ENCODE measurements around the gene SYT1.
"Not testable (repeated sequence)": the region's sequence is repeated elsewhere in the genome, so short reads cannot be mapped to it uniquely, and the experiment has no call there.

Gene SYT1

DNA sequence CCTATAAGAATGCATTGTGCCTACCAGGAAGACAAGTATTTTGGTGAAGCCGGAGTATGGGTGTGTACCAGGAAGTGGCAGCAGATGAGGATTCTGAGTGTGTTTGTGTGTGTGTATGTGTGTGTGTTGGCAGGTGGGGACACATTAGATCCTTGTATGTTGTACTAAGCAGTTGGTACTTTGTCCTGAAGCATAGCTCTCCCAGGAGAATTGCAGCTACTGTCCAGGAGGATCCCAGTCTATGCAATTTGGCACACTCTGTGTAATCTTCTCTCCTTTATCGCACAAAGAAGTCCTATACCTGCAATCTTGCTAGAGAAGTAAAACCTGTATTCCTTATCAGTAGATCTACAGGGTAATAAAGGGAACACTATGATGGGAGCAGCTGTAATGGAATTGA lies 549.7 kb downstream of the SYT1 start:
- H3K27ac ChIP-seq = no peak overlapping the region
- H3K9me3 ChIP-seq (replicated peaks in 1 of 11) = no peaks in the 10 kb centered on the region
- H4K20me1 ChIP-seq = no peaks in the 10 kb centered on the region
- H3K4me1 ChIP-seq = 0 out of 20 replicates have a peak, but pooled peaks cover 0 to 4% (median 0%) of the 10 kb centered on the region in 10 experiments
- H3K4me2 ChIP-seq = no peak overlapping the region
- H3K36me3 ChIP-seq = peaks cover 0 to 16% (median 0%) of the 10 kb centered on the region in 11 experiments; a peak in 6 of 22 replicates
- no peak overlapping the region for H3K4me3 ChIP-seq
- H3K9ac ChIP-seq = no peak overlapping the region
- no peaks in the 10 kb centered on the region for H3K27me3 ChIP-seq
- TF ChIP-seq Cebpa-rat (IDR thresholded peaks at IDR 0.05) = no peak

DNA sequence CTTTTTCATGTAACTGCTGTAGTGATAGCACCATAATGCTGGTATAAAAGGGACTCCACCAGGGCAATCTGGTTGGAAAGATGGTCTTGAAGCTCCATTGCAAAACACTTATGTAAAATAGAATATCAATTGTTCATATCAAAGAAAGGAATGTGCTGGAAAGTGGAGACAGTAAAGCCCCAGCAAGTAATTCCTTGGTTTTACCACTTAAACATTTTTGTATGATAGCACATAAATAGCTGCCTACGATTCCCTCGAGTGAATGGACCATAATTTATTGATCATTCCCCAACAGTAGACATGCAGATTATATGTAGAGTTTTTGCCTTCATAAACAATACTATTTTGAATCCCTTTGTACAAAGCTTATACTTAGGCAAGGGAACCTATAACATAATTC lies 550.7 kb downstream of the SYT1 start:
- Histone ChIP-seq H3K36me3 (peaks cover 0 to 16% (median 0%) of the 10 kb centered on the region in 11 experiments; a peak in 6 of 22 replicates), H3K9me3 (replicated peaks in 1 of 11) (no peaks in the 10 kb centered on the region), H4K20me1 (no peaks in the 10 kb centered on the region), H3K27ac (no peak overlapping the region), H3K4me1 (0 out of 20 replicates have a peak, but pooled peaks cover 0 to 4% (median 0%) of the 10 kb centered on the region in 10 experiments), H3K4me3 (no peak overlapping the region), H3K9ac (no peak overlapping the region), H3K27me3 (no peaks in the 10 kb centered on the region), H3K4me2 (no peak overlapping the region)
- TF ChIP-seq Cebpa-rat (IDR thresholded peaks at IDR 0.05) = no peak

DNA sequence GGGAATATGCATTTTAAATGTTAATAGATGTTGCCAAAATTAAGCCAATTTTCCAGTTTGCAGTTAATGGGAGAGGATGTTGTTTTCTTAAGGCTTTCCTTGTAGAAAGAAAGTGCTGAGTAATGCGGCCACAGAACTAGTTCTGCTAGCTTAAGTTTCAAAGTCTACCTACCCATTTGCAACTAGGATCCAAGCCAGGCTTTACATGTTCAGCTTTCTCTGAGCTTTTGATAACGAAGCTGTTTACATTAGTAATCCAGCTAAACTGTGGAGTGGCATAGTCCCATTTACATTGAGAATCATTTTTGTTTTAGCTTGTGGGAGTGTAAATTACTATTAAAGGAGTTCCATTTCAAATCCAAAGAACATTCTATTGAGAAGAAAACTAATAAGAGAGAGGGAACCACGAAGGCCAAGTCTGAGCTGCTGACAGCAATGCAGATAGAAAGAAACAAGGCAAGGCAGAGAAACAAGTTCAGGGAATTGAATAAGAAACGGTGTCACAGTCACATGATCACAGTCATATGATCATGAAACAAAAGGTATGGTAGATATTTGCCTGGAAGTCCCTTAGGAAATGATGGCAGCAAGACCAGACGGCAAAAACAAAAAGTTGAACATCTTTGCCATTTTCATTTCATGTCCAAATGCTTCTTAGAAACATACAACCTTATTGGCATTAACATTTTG lies 551.3 kb downstream of the SYT1 start:
- Histone ChIP-seq H3K4me1 (0 out of 20 replicates have a peak, but pooled peaks cover 0 to 4% (median 0%) of the 10 kb centered on the region in 10 experiments), H3K4me2 (no peak overlapping the region), H3K27ac (no peak overlapping the region)

DNA sequence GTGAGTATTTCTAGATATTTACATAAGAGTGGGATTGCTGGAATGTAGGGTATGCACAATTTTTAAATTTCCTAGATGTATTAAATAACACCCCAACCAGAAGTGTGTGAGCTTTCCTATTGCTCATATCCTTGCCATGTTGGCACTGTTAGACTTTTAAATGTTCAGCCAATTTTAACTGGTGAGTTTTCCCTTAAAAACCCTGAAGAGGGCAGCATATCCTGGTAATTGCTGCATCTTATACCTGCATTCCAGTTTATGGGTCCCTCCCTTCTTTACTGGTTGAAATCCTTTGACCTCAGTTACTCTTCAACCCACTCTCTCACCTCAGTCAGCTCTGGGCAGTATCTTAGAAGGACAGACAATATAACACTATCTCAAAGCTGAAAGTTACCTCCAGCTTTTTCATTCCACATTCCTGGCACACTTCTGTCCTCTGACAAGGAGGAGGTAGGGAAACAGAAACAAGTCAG lies 555.6 kb downstream of the SYT1 start:
- Histone ChIP-seq H3K9ac (no peak overlapping the region), H3K36me3 (peaks cover 0 to 12% (median 0%) of the 10 kb centered on the region in 11 experiments; a peak in 2 of 22 replicates), H3K9me3 (replicated peaks in 1 of 11) (no peaks in the 10 kb centered on the region), H3K27ac (no peak overlapping the region), H4K20me1 (no peaks in the 10 kb centered on the region), H3K4me1 (no peaks in the 10 kb centered on the region), H3K4me2 (no peak overlapping the region), H3K27me3 (no peaks in the 10 kb centered on the region), H3K4me3 (no peak overlapping the region)
- no peak for TF ChIP-seq Cebpa-rat (IDR thresholded peaks at IDR 0.05)

More for the DNA sequence above, 551.3 kb downstream of the SYT1 start:
- Histone ChIP-seq H3K9ac (no peak overlapping the region), H3K9me3 (replicated peaks in 1 of 11) (no peaks in the 10 kb centered on the region), H4K20me1 (no peaks in the 10 kb centered on the region), H3K4me3 (no peak overlapping the region), H3K27me3 (no peaks in the 10 kb centered on the region), H3K36me3 (peaks cover 0 to 16% (median 0%) of the 10 kb centered on the region in 11 experiments; a peak in 6 of 22 replicates)
- TF ChIP-seq Cebpa-rat (IDR thresholded peaks at IDR 0.05) = no peak

DNA sequence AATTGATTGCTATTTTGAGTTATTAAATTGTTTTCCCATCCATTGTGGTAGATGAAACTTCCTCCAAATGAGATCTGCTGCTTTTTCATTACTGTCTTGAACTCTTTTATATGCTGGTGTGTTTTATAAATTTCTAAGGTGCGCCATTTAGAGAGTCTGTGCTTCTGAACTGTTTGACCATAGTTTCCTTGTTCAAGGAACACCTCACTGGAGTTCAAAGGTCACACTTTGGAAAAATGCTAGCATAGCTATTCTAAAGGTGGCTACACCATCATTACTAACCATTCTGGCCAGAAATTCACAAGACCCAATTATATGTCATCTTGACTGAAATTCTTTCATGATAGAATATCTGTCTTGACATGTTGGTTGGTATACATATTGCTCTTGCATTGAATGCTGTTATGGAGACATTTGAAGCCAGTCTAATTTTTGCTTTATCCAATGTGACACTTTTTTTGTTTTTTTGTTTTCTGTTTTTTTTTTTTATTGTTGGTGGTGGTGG lies 556.7 kb downstream of the SYT1 start:
- no peaks in the 10 kb centered on the region for H3K4me1 ChIP-seq
- TF ChIP-seq Cebpa-rat (IDR thresholded peaks at IDR 0.05) = no peak
- H4K20me1 ChIP-seq = no peaks in the 10 kb centered on the region
- peaks cover 0 to 12% (median 0%) of the 10 kb centered on the region in 11 experiments; a peak in 1 of 22 replicates for H3K36me3 ChIP-seq
- no peak overlapping the region for H3K4me2 ChIP-seq
- H3K27me3 ChIP-seq = no peaks in the 10 kb centered on the region
- no peaks in the 10 kb centered on the region for H3K9me3 ChIP-seq (replicated peaks in 1 of 11)
- H3K27ac ChIP-seq = no peak overlapping the region
- no peak overlapping the region for H3K4me3 ChIP-seq
- no peak overlapping the region for H3K9ac ChIP-seq

DNA sequence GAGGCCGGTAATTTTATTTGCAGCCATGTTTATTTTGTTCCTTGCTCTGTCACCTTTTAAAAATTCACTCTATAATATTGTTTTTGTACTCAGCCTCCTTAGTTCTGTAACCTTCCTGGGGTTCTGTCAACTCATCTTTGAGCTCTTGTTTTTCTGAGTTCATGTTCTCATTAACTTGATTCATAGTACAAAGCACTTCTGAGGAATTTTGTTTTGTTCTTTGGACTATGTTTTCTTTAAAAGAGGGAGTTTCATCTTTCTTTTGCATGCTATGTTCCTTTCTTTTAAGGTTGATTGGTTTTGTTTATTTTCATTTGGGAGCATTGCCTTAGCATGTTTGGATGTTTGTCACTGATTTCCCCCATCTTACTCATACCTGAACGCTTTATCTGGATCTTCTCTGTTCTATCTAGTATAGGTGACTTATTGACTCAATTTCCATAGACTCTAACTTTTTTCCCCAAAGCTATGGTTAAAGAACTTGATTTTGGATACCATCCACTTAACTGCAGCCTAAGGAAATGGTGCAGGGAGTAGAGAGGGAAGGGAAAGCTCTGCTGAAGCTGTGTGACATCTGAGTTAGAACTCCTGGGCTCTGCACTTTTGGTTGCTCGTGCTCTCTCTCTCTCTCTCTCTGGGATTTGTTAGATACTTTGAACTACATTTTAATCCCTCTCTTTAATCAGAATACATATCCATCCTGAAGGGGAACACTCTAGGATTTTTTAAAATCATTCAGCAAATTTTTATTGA lies 557.7 kb downstream of the SYT1 start:
- no peaks in the 10 kb centered on the region for H4K20me1 ChIP-seq
- H3K27me3 ChIP-seq = no peaks in the 10 kb centered on the region
- H3K9me3 ChIP-seq (replicated peaks in 1 of 11) = no peaks in the 10 kb centered on the region
- peaks cover 0 to 15% (median 0%) of the 10 kb centered on the region in 11 experiments; a peak in 2 of 22 replicates for H3K36me3 ChIP-seq
- no peak overlapping the region for H3K27ac ChIP-seq
- H3K4me1 ChIP-seq = no peaks in the 10 kb centered on the region
- no peak for TF ChIP-seq Cebpa-rat (IDR thresholded peaks at IDR 0.05)
- no peak overlapping the region for H3K4me2 ChIP-seq
- H3K4me3 ChIP-seq = no peak overlapping the region
- H3K9ac ChIP-seq = no peak overlapping the region

DNA sequence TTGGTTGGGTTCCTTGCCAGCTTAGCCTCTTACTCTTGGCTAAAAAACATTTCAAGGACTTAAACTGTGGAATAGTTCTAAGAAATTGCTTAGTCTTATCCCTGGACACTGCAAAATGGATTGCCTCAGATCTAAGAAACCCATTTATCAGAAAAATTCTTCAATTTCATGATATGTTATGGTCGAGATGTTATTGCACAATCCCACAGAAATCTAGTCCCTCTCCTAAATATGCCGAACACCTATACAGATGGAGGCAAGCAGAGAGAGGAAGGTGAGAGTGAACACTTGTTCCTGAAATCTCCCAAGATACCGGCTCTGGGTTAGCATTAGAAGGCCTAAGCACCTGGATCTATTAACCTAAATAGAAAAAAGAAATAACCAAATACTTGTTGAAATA lies 559.0 kb downstream of the SYT1 start:
- Histone ChIP-seq H3K36me3 (peaks cover 0 to 11% (median 0%) of the 10 kb centered on the region in 11 experiments; a peak in 5 of 22 replicates), H3K9me3 (replicated peaks in 1 of 11) (no peaks in the 10 kb centered on the region), H3K4me3 (no peak overlapping the region), H3K4me2 (no peak overlapping the region), H3K4me1 (no peaks in the 10 kb centered on the region), H3K27ac (no peak overlapping the region), H3K9ac (no peak overlapping the region), H3K27me3 (no peaks in the 10 kb centered on the region), H4K20me1 (no peaks in the 10 kb centered on the region)
- peak in 5 of 11 experiments; percentile 27 to 73 (median 45); a peak in 4 of 22 replicates for TF ChIP-seq Cebpa-rat (IDR thresholded peaks at IDR 0.05)

DNA sequence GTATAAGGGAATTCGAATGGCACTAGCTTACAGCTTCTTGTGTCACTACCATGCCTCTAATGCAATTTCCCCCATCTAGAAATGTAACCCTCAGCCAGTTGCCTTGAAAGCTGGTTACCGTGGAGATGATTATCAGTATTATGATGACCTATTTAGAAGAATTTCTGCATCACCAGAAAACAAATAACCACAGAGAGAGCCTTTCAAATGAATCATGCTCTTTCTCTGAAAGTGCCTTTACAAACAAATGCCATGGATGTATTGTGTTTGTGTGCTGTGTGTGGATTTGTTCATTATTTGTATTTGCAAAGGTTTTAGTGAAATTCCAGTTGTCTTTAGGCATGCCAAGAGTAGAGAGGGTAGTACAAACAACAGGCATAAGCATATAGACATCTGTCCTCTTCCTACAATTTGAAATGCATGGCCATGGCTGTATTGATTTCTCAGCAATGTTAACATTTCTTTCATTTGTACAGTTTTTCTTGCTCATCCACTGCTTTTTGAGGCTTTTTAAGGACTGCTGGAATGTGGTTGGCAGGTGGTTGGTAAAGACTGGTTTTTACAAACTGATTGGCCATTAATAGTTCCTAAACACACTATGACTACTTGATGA lies 559.6 kb downstream of the SYT1 start:
- no peak overlapping the region for H3K27ac ChIP-seq
- no peak overlapping the region for H3K4me3 ChIP-seq
- H3K9me3 ChIP-seq (replicated peaks in 1 of 11) = no peaks in the 10 kb centered on the region
- H3K27me3 ChIP-seq = no peaks in the 10 kb centered on the region
- no peak for TF ChIP-seq Cebpa-rat (IDR thresholded peaks at IDR 0.05)
- H4K20me1 ChIP-seq = no peaks in the 10 kb centered on the region
- no peak overlapping the region for H3K4me2 ChIP-seq
- H3K9ac ChIP-seq = no peak overlapping the region
- peaks cover 0 to 13% (median 0%) of the 10 kb centered on the region in 11 experiments; a peak in 5 of 22 replicates for H3K36me3 ChIP-seq
- H3K4me1 ChIP-seq = no peaks in the 10 kb centered on the region

DNA sequence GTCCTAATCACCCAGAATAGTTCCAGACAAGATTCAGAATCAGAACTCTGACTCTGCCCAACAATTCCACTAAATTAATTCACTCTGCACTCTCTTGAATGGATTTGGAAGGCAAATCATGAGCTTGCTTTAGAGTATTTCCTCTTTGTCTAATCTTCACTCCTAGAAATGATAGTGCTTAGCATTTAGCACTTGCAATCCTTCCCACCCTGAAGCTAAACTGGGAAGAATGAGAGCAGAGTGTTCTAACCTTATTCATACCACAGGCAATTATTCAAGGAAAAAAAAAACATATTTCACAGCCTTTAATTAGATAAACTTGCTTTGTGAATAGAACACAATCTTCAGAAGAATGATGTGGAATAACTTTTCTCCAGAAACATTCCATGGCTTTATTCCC lies 561.5 kb downstream of the SYT1 start:
- TF ChIP-seq Cebpa-rat (IDR thresholded peaks at IDR 0.05) = no peak
- Histone ChIP-seq H3K36me3 (peaks cover 0 to 21% (median 3%) of the 10 kb centered on the region in 11 experiments; a peak in 9 of 22 replicates), H3K9ac (no peak overlapping the region), H3K4me2 (no peak overlapping the region), H3K27me3 (no peaks in the 10 kb centered on the region), H4K20me1 (no peaks in the 10 kb centered on the region), H3K4me1 (no peaks in the 10 kb centered on the region), H3K27ac (no peak overlapping the region), H3K4me3 (no peak overlapping the region), H3K9me3 (replicated peaks in 1 of 11) (no peaks in the 10 kb centered on the region)

DNA sequence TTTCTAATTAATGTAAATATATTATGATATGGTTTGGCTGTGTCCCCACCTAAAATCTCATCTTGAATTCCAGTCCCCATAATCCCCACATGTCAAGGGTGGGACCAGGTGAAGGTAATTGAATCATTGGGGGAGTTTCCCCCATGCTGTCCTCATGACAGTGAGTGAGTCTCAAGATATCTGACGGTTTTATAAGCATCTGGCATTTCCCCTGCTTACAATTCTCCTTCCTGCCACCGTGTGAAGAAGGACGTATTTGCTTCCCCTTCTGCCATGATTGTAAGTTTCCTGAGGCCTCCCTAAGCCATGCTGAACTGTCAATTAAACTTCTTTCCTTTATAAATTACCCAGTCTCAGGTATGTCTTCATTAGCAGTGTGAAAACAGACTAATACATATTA lies 562.2 kb downstream of the SYT1 start:
- H3K4me1 ChIP-seq, H3K9ac ChIP-seq: not testable (repeated sequence)

More for the DNA sequence above, 562.2 kb downstream of the SYT1 start:
- H3K27ac ChIP-seq; H4K20me1 ChIP-seq; H3K9me3 ChIP-seq (replicated peaks in 1 of 11); H3K27me3 ChIP-seq; H3K4me3 ChIP-seq; H3K4me2 ChIP-seq: not testable (repeated sequence)
- H3K36me3 ChIP-seq = peaks cover 0 to 21% (median 3%) of the 10 kb centered on the region in 11 experiments; a peak in 9 of 22 replicates
